GM12891 (cell line): ENCODE data around the gene TSHZ2.

ENCODE experiments used
- PAX5 ChIP-seq: IDR thresholded peaks from 2 replicates; pipeline ENCODE4 v1.6.1; 2011; ENCODE audit warnings: low read length, moderate library complexity, mild to moderate bottlenecking; ENCODE audit not compliant: insufficient read depth, severe bottlenecking
- POLR2A ChIP-seq: IDR thresholded peaks from 2 replicates; pipeline ENCODE4 v1.6.1; 2011; ENCODE audit warnings: low read depth, low read length, control low read depth
- POLR2AphosphoS5 ChIP-seq: IDR thresholded peaks from 2 replicates; pipeline ENCODE4 v1.6.1; 2011; ENCODE audit warnings: low read depth, low read length, control low read depth
- POU2F2 ChIP-seq: IDR thresholded peaks from 2 replicates; pipeline ENCODE4 v1.6.1; 2011; ENCODE audit warnings: low read depth, mild to moderate bottlenecking, control low read depth, low read length, moderate library complexity
- SPI1 ChIP-seq: IDR thresholded peaks from 2 replicates; pipeline ENCODE4 v1.6.1; 2011; ENCODE audit warnings: low read depth, low read length, control low read depth
- TAF1 ChIP-seq: IDR thresholded peaks from 2 replicates; pipeline ENCODE4 v1.6.1; 2011; ENCODE audit warnings: low read depth, low read length, control low read depth

DNA sequence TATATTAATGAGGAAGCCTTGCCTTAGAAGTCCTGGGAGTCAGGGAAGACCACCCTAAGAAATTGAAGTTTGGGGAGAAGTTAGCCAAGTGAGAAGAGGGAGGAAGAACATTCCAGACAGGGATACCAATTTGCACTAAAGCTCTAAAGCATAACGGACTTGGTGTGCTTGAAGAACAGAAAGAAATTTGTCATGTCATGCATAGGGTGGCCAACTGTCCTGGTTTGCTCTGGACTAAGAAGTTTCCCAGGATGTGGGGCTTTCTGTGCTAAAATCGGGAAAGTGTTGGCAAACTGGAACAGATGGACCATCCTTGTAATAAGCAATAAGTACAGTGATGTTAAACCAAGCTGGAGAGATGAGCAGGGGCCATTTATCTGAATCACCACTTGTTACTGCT is 403.9 kb downstream of the TSHZ2 start:
- TF ChIP-seq POLR2A (no peak), TAF1 (no peak), PAX5 (no peak), POLR2AphosphoS5 (no peak), SPI1 (no peak), POU2F2 (no peak)
